Stomach (tissue), 4 donors: ENCODE measurements around the gene CEP112.

Experiments
- EP300 ChIP-seq: sonication (generic); formaldehyde crosslinking; IDR thresholded peaks from one replicate; pipeline ENCODE4 v1.6.1; 2017; ENCODE audit warnings: antibody characterized with exemption
- POLR2AphosphoS5 ChIP-seq, 3 donors: sonication (generic); formaldehyde crosslinking; IDR thresholded peaks; one replicate each; pipeline ENCODE4 v1.6.1; 2016; ENCODE audit warnings: antibody characterized with exemption in 3 of 3
- TF ChIP-seq, protein P1 (sequence below), 7 experiments: fragments of 450-650 bp in 4 of 7; fragments of 200-600 bp in 3 of 7; sonication (generic) in 3 of 7; IDR thresholded peaks; one replicate each; pipeline ENCODE4 v1.5.1; 2016 to 2019; ENCODE audit warnings: antibody characterized with exemption in 7 of 7, control low read depth in 2 of 7, mild to moderate bottlenecking in 1 of 7

DNA sequence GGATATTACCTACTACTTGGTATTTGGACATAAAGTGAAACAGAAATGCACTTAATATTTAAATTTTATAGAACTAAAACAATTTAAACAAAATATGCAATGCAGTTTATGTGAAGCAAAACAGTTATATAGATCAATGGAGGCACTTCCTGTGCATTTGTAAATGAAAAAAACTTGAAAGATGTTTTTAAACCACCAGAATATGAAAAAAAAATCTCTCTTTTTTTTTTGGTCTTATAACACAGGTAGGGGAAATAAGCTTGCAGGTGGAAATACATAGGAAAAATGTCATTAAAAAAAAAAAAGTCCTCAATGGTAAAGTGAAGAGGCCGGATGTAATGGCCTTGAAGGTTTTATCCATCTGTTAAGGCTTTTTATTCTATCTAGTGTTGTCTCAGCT is 450.2 kb downstream of the CEP112 start:
- TF ChIP-seq POLR2AphosphoS5 (IDR thresholded peaks at IDR 0.05) (no peak), EP300 (no peak)
- TF ChIP-seq, protein P1, sequence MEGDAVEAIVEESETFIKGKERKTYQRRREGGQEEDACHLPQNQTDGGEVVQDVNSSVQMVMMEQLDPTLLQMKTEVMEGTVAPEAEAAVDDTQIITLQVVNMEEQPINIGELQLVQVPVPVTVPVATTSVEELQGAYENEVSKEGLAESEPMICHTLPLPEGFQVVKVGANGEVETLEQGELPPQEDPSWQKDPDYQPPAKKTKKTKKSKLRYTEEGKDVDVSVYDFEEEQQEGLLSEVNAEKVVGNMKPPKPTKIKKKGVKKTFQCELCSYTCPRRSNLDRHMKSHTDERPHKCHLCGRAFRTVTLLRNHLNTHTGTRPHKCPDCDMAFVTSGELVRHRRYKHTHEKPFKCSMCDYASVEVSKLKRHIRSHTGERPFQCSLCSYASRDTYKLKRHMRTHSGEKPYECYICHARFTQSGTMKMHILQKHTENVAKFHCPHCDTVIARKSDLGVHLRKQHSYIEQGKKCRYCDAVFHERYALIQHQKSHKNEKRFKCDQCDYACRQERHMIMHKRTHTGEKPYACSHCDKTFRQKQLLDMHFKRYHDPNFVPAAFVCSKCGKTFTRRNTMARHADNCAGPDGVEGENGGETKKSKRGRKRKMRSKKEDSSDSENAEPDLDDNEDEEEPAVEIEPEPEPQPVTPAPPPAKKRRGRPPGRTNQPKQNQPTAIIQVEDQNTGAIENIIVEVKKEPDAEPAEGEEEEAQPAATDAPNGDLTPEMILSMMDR (IDR thresholded peaks at IDR 0.05), result no peak
